Pancreas (tissue), 10 donors: ENCODE measurements around the gene ESPN. TPM values are rescaled to one million over a fixed set of nuclear protein-coding genes. Genes with fewer than 3 reads are reported as not detected.

Experiments
- ATAC-seq, 4 donors: fragments of 200-7000 bp; cut with Tn5 transposase; one replicate each; pipeline versions ENCODE4 v1.8.0 to v1.9.1; 2020; ENCODE audit warnings: mild to moderate bottlenecking in 4 of 4, moderate library complexity in 4 of 4
- DNase-seq, 6 donors: peaks; one replicate each; pipeline ENCODE4 v3.0.0-alpha.2; 2020
- FAIRE-seq: peaks from 2 replicates; lab custom pipeline; 2012; peaks lifted over from hg19 to GRCh38; lab: Jason Lieb, UNC
- H3K27ac ChIP-seq, 4 donors: fragments of 200-600 bp; sonication (generic); 1 replicate in 3 of 4; 2 replicates in 1 of 4; pipeline versions ENCODE4 v1.5.0 to v1.8.0; 2020
- H3K27me3 ChIP-seq, 4 donors: fragments of 200-600 bp; one replicate each; pipeline ENCODE4 v1.8.0; 2021
- H3K36me3 ChIP-seq, 3 donors: fragments of 200-600 bp; sonication (generic) in 1 of 3; one replicate each; pipeline versions ENCODE4 v1.5.0 to v1.8.0; 2020 to 2021
- H3K4me1 ChIP-seq, 3 donors: fragments of 200-600 bp; one replicate each; pipeline ENCODE4 v1.8.0; 2021
- H3K4me3 ChIP-seq, 4 donors: fragments of 200-600 bp; sonication (generic) in 2 of 4; one replicate each; pipeline versions ENCODE4 v1.5.0 to v1.8.0; 2020 to 2021
- H3K9me3 ChIP-seq, 4 donors: fragments of 200-600 bp; one replicate each; pipeline ENCODE4 v1.8.0; 2021
- WGBS, 2 donors: extraction: QIAGEN DNeasy Blood & Tissue Kit; methylation state at CpG; one replicate each; pipeline ENCODE4 v1.1.7; 2013; 5-methylcytosine and 5-hydroxymethylcytosine counted together
- intact Hi-C, 3 donors: fragments of 100-400 bp; cut with DNase I; formaldehyde crosslinking; loops; one replicate each; pipeline versions ENCODE4 v1.11.1 to v1.14.2; 2022
- polyA plus RNA-seq, 2 donors: library from polyadenylated mRNA; stranded (reverse); fragments of 200-250 nt; gene quantifications; one replicate each; pipeline ENCODE4 v1.2.3, GENCODE V29; 2013
- total RNA-seq, 6 donors: library from RNA; stranded (reverse); fragmentation: NEBNext Ultra II Directional in 4 of 6; extraction: Animal tissue kit (Norgen Biotek cat#: 25700) in 4 of 6; gene quantifications; one replicate each; pipeline versions ENCODE4 v1.2.1 to v1.2.4, GENCODE V29; 2021 to 2023
- TF ChIP-seq, protein P1 (sequence below), 4 donors: fragments of 200-600 bp; sonication (generic) in 3 of 4; IDR thresholded peaks; one replicate each; pipeline versions ENCODE4 v1.5.0 to v1.8.0; 2021; ENCODE audit warnings: antibody characterized with exemption in 4 of 4
- donor health status: healthy with polysubstance abuse.
- donor health status: DM: no; HTN: no; CAD: no; lungs with moderate emphysema.
- donor health status: DM: no; HTN: no; CAD: no.
- donor health status: control.
- donor health status: control.
- donor health status: Bipolar disorder and iron deficiency.
- donor health status: DM: yes; HTN: yes; CAD: no.
- donor health status: DM: no; HTN: no; CAD: no.
- donor health status: DM: no; HTN: no; CAD: no.
- donor health status: DM: yes; HTN: yes; CAD: no.

Gene ESPN
- total and polyA plus RNA-seq, 8 donors, result 0.28 to 2.5 (median 0.68) TPM

DNA sequence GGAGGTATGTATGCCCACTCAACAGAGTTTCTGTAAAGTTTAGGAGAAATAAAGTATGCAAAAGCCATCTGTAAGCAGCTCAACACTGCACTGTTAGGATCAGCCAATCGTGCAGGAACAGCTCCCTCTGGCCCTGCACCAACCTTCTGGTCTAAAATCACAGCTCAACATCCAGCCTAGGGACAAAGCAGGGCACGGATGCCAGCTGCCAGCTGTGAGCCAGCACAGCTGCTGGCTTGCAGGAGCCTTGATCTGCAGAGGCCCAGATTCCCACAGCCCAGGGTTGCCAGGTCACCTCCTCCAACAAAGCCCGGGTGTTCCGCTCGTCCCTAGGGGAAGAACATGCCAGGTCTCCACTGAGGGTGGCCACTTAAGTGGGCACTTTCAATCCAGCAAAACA lies 39.6 kb upstream of the ESPN start:
- FAIRE-seq, result no peak
- Histone ChIP-seq H3K36me3 (no peaks in the 10 kb centered on the region), H3K27ac (no peak overlapping the region), H3K9me3 (no peaks in the 10 kb centered on the region), H3K27me3 (no peaks in the 10 kb centered on the region), H3K4me3 (no peak overlapping the region), H3K4me1 (peaks cover 0 to 10% (median 0%) of the 10 kb centered on the region in 3 donors)
- TF ChIP-seq, protein P1, sequence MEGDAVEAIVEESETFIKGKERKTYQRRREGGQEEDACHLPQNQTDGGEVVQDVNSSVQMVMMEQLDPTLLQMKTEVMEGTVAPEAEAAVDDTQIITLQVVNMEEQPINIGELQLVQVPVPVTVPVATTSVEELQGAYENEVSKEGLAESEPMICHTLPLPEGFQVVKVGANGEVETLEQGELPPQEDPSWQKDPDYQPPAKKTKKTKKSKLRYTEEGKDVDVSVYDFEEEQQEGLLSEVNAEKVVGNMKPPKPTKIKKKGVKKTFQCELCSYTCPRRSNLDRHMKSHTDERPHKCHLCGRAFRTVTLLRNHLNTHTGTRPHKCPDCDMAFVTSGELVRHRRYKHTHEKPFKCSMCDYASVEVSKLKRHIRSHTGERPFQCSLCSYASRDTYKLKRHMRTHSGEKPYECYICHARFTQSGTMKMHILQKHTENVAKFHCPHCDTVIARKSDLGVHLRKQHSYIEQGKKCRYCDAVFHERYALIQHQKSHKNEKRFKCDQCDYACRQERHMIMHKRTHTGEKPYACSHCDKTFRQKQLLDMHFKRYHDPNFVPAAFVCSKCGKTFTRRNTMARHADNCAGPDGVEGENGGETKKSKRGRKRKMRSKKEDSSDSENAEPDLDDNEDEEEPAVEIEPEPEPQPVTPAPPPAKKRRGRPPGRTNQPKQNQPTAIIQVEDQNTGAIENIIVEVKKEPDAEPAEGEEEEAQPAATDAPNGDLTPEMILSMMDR (IDR thresholded peaks at IDR 0.05), result no peak
- ATAC-seq, result peak; percentile 76 to 98 (median 96)
- WGBS, 2 donors, result 35 to 41% methylated on average over 5 of the region's 5 CpGs
- intact Hi-C loops, result no loop called here
- DNase-seq, result peak in 5 of 6 donors; percentile 46 to 94 (median 89)

DNA sequence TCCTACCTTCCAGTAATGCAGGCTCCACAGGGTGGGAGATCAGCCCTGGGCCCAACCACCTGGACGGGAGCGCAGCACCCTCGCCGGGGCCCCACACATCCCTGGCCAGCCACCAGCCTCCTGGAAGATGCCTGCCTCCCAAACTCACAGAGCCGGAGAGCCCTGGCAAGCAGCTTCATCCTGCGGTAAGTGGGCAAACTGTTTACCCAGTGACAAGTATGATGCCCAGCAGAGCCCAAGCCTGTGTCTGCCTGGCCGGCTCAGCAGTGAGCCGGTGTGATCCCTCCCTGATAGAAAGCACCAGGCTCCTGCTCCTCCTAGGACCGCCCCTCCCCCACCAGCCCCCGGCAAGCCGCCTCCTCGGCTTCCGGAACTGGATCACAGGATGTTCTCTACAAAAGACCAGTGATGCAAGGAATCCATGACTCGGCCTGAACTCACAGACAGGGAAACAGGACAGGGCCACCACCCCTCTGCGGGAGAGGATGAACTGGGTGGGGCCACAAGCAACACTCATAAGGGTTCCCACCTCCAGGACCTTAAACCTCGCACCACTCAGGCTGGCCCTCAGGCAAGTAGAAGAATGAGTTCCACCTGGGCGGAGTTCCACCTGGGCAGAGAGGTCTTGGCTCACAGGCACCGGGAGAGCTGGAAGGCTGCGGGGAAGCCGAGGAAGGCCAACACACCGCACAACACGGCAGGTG lies 38.9 kb upstream of the ESPN start:
- Histone ChIP-seq H3K36me3 (no peaks in the 10 kb centered on the region), H3K9me3 (no peaks in the 10 kb centered on the region), H3K4me3 (no peak overlapping the region), H3K27ac (no peak overlapping the region), H3K4me1 (peaks cover 0 to 10% (median 0%) of the 10 kb centered on the region in 3 donors), H3K27me3 (no peaks in the 10 kb centered on the region)
- intact Hi-C loops, result no loop called here
- FAIRE-seq (no peak), ATAC-seq (peak in 2 of 4 donors; percentile 11 to 82), DNase-seq (peak in 4 of 6 donors; percentile 59 to 78 (median 72))
- TF ChIP-seq, protein P1 (IDR thresholded peaks at IDR 0.05), result no peak
- WGBS, 2 donors, result 75 to 79% methylated on average over 22 of the region's 22 CpGs

DNA sequence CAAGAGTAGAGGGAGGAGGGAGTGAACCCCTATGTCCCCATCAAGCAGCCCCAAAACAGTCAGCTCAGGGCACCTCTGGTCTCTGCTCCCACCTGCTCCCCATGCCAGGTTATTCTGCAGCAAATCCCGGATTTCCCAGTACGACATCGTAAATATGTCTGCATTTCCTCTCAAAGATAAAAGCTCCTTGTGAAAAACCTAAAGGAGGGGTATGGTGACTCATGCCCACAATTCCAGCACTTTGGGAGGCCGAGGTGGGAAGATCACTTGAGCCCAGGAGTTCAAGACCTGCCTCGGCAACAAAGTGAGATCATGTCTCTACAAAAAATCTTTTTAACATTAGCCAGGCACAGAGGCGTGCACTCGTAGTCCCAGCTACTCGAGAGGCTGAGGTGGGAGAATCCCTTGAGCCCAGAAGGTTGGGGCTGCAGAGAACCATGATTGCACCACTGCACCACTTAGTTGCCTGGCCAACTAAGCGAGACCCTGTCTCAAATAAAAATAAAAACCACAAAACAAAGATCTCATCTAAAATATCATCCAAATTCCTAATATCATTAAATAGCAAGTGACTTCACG lies 38.1 kb upstream of the ESPN start:
- Histone ChIP-seq H3K4me3 (no peak overlapping the region), H3K27me3 (no peaks in the 10 kb centered on the region), H3K36me3 (no peaks in the 10 kb centered on the region), H3K4me1 (peaks cover 0 to 10% (median 0%) of the 10 kb centered on the region in 3 donors), H3K9me3 (no peaks in the 10 kb centered on the region), H3K27ac (no peak overlapping the region)
- WGBS, 2 donors, result 85 to 88% methylated on average over 10 of the region's 10 CpGs
- ATAC-seq, result no peak
- TF ChIP-seq, protein P1 (IDR thresholded peaks at IDR 0.05), result no peak
- no peak for DNase-seq
- intact Hi-C loops, result no loop called here
- FAIRE-seq, result no peak

DNA sequence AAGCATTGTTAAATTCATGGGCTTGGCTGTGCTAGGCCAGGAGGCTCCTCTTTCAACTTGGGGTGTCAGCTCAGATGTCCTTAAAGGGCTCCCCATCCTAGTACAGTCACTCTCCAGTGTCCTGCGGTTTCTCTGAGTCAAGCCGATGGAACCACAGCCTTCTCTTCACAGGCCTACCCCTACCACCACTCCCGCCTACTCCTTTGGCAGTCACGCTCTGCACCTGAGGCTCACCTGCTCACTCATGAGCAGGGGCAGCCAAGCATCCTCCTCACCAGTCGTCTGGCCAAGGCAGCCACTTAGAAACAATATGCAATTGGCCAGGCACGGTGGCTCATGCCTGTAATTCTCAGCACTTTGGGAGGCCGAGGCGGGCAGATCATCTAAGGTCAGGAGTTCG lies 34.6 kb upstream of the ESPN start:
- H3K27me3 ChIP-seq, result no peaks in the 10 kb centered on the region
- FAIRE-seq (no peak), ATAC-seq (no peak), DNase-seq (no peak)
- H3K4me1 ChIP-seq, result peaks cover 9 to 15% (median 14%) of the 10 kb centered on the region in 3 donors
- 92 to 94% methylated on average over 9 of the region's 9 CpGs for WGBS, 2 donors
- H3K4me3 ChIP-seq, result no peak overlapping the region
- TF ChIP-seq, protein P1 (IDR thresholded peaks at IDR 0.05), result no peak
- no peaks in the 10 kb centered on the region for H3K9me3 ChIP-seq
- intact Hi-C loops, result no loop called here
- no peaks in the 10 kb centered on the region for H3K36me3 ChIP-seq
- H3K27ac ChIP-seq, result no peak overlapping the region
